Pancreas (tissue), 10 donors: ENCODE data around the gene MMP12. TPM values are rescaled to one million over a fixed set of nuclear protein-coding genes. Genes with fewer than 3 reads are reported as not detected.
A peak's percentile ranks its signal among the peaks of the same experiment; 100 is the strongest.

Experiments used
- ATAC-seq, 4 donors: fragments of 200-7000 bp; cut with Tn5 transposase; one replicate each; pipeline versions ENCODE4 v1.8.0 to v1.9.1; 2020; ENCODE audit warnings: mild to moderate bottlenecking in 4 of 4, moderate library complexity in 4 of 4
- DNase-seq, 6 donors: peaks; one replicate each; pipeline ENCODE4 v3.0.0-alpha.2; 2020
- FAIRE-seq: peaks from 2 replicates; lab custom pipeline; 2012; peaks lifted over from hg19 to GRCh38; lab: Jason Lieb, UNC
- H3K27ac ChIP-seq, 4 donors: fragments of 200-600 bp; sonication (generic); 1 replicate in 3 of 4; 2 replicates in 1 of 4; pipeline versions ENCODE4 v1.5.0 to v1.8.0; 2020
- H3K27me3 ChIP-seq, 4 donors: fragments of 200-600 bp; one replicate each; pipeline ENCODE4 v1.8.0; 2021
- H3K36me3 ChIP-seq, 3 donors: fragments of 200-600 bp; sonication (generic) in 1 of 3; one replicate each; pipeline versions ENCODE4 v1.5.0 to v1.8.0; 2020 to 2021
- H3K4me1 ChIP-seq, 3 donors: fragments of 200-600 bp; one replicate each; pipeline ENCODE4 v1.8.0; 2021
- H3K4me3 ChIP-seq, 4 donors: fragments of 200-600 bp; sonication (generic) in 2 of 4; one replicate each; pipeline versions ENCODE4 v1.5.0 to v1.8.0; 2020 to 2021
- H3K9me3 ChIP-seq, 4 donors: fragments of 200-600 bp; one replicate each; pipeline ENCODE4 v1.8.0; 2021
- CTCF ChIP-seq, 4 donors: fragments of 200-600 bp; sonication (generic) in 3 of 4; IDR thresholded peaks; one replicate each; pipeline versions ENCODE4 v1.5.0 to v1.8.0; 2021; ENCODE audit warnings: antibody characterized with exemption in 4 of 4
- WGBS, 2 donors: extraction: QIAGEN DNeasy Blood & Tissue Kit; methylation state at CpG; one replicate each; pipeline ENCODE4 v1.1.7; 2013; 5-methylcytosine and 5-hydroxymethylcytosine counted together
- intact Hi-C, 3 donors: fragments of 100-400 bp; cut with DNase I; formaldehyde crosslinking; loops; one replicate each; pipeline versions ENCODE4 v1.11.1 to v1.14.2; 2022
- polyA plus RNA-seq, 2 donors: library from polyadenylated mRNA; stranded (reverse); fragments of 200-250 nt; gene quantifications; one replicate each; pipeline ENCODE4 v1.2.3, GENCODE V29; 2013
- total RNA-seq, 6 donors: library from RNA; stranded (reverse); fragmentation: NEBNext Ultra II Directional in 4 of 6; extraction: Animal tissue kit (Norgen Biotek cat#: 25700) in 4 of 6; gene quantifications; one replicate each; pipeline versions ENCODE4 v1.2.1 to v1.2.4, GENCODE V29; 2021 to 2023
- donor health status: healthy with polysubstance abuse.
- donor health status: DM: no; HTN: no; CAD: no; lungs with moderate emphysema.
- donor health status: DM: no; HTN: no; CAD: no.
- donor health status: control.
- donor health status: control.
- donor health status: Bipolar disorder and iron deficiency.
- donor health status: DM: yes; HTN: yes; CAD: no.
- donor health status: DM: no; HTN: no; CAD: no.
- donor health status: DM: no; HTN: no; CAD: no.
- donor health status: DM: yes; HTN: yes; CAD: no.

Gene MMP12
- total RNA-seq (under 1 TPM in 2 of 6 donors, not detected in 4; 0.12 to 0.19 TPM), polyA plus RNA-seq (not detected)

DNA sequence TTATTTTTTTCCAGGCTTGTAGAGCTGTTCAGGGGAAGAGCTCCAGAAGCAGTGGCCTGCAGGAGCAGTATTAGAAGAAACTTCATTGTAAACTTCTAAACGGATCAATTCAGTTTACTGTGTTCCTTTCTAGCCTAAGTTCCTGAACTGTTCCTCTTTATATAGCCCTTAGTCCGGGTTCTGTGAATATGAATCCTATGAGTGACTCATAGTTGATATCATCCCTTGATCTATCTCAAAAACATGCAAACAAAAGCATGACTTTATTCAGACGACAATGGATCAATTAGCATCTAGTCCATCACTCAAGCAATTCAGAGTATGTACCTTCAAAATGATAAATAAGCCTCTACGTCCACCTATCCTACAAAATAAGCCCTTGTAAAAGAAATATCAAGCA, at the start of gene MMP12:
TSS of gene MMP12 (minus strand) at position 131 of the 400 bp plus-strand sequence. CDS start at position 86, 45 bp downstream.
- ATAC-seq (no peak), FAIRE-seq (no peak), DNase-seq (no peak)
- TF ChIP-seq CTCF (IDR thresholded peaks at IDR 0.05) = no peak
- H3K9me3 ChIP-seq = no peaks in the 10 kb centered on the region
- 30 to 34% methylated on average over 4 of the region's 4 CpGs for WGBS, 2 donors
- no peak within 1 kb of the TSS for H3K4me3 ChIP-seq
- H3K36me3 ChIP-seq = no peaks in the 10 kb centered on the region
- intact Hi-C loops = no loop called here
- no peaks in the 10 kb centered on the region for H3K27me3 ChIP-seq
- no peaks in the 10 kb centered on the region for H3K4me1 ChIP-seq
- H3K27ac ChIP-seq = no peak within 1 kb of the TSS

DNA sequence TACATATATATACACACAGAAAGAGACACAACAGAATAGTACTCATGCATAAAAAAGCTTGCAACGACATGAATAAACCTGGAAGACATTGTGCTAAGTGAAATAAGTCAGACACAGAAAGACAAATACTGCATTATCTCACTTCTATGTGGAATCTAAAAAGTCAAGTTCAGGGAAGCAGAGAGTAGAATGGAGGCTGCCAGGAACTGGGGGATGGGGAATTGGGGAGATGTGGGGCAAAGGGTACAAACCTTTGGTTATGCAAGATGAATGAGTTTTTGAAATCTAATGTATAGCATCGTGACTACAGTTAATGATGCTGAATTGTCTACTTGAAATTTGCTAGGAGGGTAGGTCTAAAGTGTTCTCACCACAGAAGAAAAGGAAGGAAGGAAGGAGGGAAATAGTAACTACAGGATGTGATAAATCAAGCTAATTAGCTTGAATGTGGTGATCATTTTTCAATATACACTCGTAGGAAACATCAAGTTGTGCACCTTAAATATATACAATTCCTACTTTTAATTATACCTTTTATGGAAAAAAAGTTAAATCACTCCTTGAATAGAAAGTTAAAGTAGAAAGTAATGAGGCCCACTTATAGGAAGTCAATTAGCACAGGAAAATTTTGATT, 46.9 kb upstream of the MMP12 start:
- ATAC-seq = no peak
- Histone ChIP-seq H3K9me3 (no peaks in the 10 kb centered on the region), H3K27me3 (no peaks in the 10 kb centered on the region), H3K27ac (no peak overlapping the region), H3K4me1 (no peaks in the 10 kb centered on the region), H3K36me3 (no peaks in the 10 kb centered on the region), H3K4me3 (no peak overlapping the region)
- intact Hi-C loops = no loop called here
- no peak for TF ChIP-seq CTCF (IDR thresholded peaks at IDR 0.05)
- DNase-seq = no peak
- FAIRE-seq = no peak
- WGBS, 2 donors = 47 to 54% methylated on average over 3 of the region's 3 CpGs

GRCh38 chr11:102920118-102920684, 45.4 kb upstream of the MMP12 start:
- Histone ChIP-seq H3K27me3 (no peaks in the 10 kb centered on the region), H3K9me3 (no peaks in the 10 kb centered on the region), H3K36me3 (no peaks in the 10 kb centered on the region), H3K27ac (no peak overlapping the region), H3K4me3 (no peak overlapping the region), H3K4me1 (no peaks in the 10 kb centered on the region)
- DNase-seq (no peak), ATAC-seq (peak in 2 of 4 donors; percentile 69 to 77), FAIRE-seq (no peak)
- no peak for TF ChIP-seq CTCF (IDR thresholded peaks at IDR 0.05)
- 64 to 80% methylated on average over 13 of the region's 13 CpGs for WGBS, 2 donors
- intact Hi-C loops = no loop called here

DNA sequence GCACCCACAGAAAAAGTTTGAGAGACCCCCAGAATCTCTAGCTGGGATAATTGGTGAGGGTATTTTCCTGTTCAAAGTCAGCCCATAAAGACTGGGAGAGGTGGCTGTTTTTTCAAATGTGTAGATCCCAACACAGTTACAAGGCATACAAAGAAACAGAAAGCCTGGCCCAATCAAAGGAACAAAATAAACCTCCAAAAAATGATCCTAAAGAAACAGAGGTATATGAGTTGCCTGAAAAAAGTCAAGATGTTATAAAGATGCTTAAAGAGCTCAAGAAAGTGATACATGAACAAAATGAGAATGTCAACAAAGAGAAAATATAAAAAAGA, 40.2 kb upstream of the MMP12 start:
- DNase-seq (no peak), FAIRE-seq (no peak), ATAC-seq (no peak)
- intact Hi-C loops = no loop called here
- H3K27me3 ChIP-seq = no peaks in the 10 kb centered on the region
- H3K27ac ChIP-seq = no peak overlapping the region
- no peak overlapping the region for H3K4me3 ChIP-seq
- no peaks in the 10 kb centered on the region for H3K9me3 ChIP-seq
- no peaks in the 10 kb centered on the region for H3K36me3 ChIP-seq
- H3K4me1 ChIP-seq = no peaks in the 10 kb centered on the region
- peak in 1 of 4 donors; percentile 1 for TF ChIP-seq CTCF (IDR thresholded peaks at IDR 0.05)
